Endothelial cell of umbilical vein (primary cell): ENCODE results near the gene SF3B1. TPM values are rescaled to one million over a fixed set of nuclear protein-coding genes. Genes with fewer than 3 reads are reported as not detected.

Experiments used
- BruUV-seq: library from RNA; stranded (reverse); fragments of 400-500 nt; replicated peaks from 2 replicates; lab custom pipeline; 2021; lab: Mats Ljungman, UMichigan
- CTCF ChIA-PET: fragments of 300-600, 350-600 bp; sonication (Branson Sonifier 250); formaldehyde crosslinking; loops from one replicate; lab custom pipeline; 2021; ENCODE audit warnings: antibody characterized with exemption, inconsistent platforms; lab: Charles Lee
- POLR2A ChIA-PET: fragments of 300-600, 350-600 bp; sonication (Branson Sonifier 250); formaldehyde crosslinking; loops from one replicate; lab custom pipeline; 2021; ENCODE audit warnings: antibody characterized with exemption, inconsistent platforms; lab: Charles Lee
- DNase-seq: peaks from one replicate; pipeline ENCODE4 v3.0.0-alpha.2; 2011; ENCODE audit warnings: low read depth, low spot score
- FAIRE-seq: peaks from 2 replicates; lab custom pipeline; 2011; peaks lifted over from hg19 to GRCh38; lab: Jason Lieb, UNC
- H2AFZ ChIP-seq: 2 replicates; pipeline ENCODE4 v1.6.0; 2012; ENCODE audit warnings: low read depth, low read length, control low read depth, inconsistent platforms
- H3K27ac ChIP-seq: 2 replicates; pipeline ENCODE4 v1.5.1; 2011; ENCODE audit warnings: low read depth, mild to moderate bottlenecking, control low read depth, low read length, moderate library complexity; ENCODE audit not compliant: insufficient read depth
- H3K27me3 ChIP-seq, 2 experiments: 2 replicates each; pipeline versions ENCODE4 v1.6.0 to v1.6.1; 2011; ENCODE audit warnings: low read length in 2 of 2, mixed read lengths in 1 of 2; ENCODE audit not compliant: control insufficient read depth in 2 of 2, insufficient read depth in 2 of 2
- H3K36me3 ChIP-seq, 2 experiments: 2 replicates in 1 of 2; 3 replicates in 1 of 2; pipeline ENCODE4 v1.5.1; 2011; ENCODE audit warnings: low read length in 2 of 2, mild to moderate bottlenecking in 1 of 2, moderate library complexity in 1 of 2; ENCODE audit not compliant: control insufficient read depth in 2 of 2, insufficient read depth in 2 of 2; ENCODE audit errors: extremely low read depth in 1 of 2
- H3K4me1 ChIP-seq: 3 replicates; pipeline ENCODE4 v1.5.1; 2011; ENCODE audit warnings: mild to moderate bottlenecking, low read length; ENCODE audit not compliant: control insufficient read depth, insufficient read depth; ENCODE audit errors: extremely low read depth
- H3K4me2 ChIP-seq: 2 replicates; pipeline ENCODE4 v1.6.1; 2011; ENCODE audit warnings: low read length, control low read depth, mixed read lengths; ENCODE audit not compliant: insufficient read depth
- H3K4me3 ChIP-seq, 3 experiments: fragments of 200-600 bp in 1 of 3; sonication (generic), shearing (Covaris generic) in 1 of 3; replicated peaks in 1 of 3; 2 replicates each; pipeline ENCODE4 v1.5.1; 2011 to 2016; ENCODE audit warnings: control low read depth in 3 of 3, low read length in 3 of 3, mild to moderate bottlenecking in 2 of 3, inconsistent platforms in 1 of 3, low read depth in 1 of 3, moderate library complexity in 1 of 3; ENCODE audit not compliant: insufficient read depth in 1 of 3
- H3K79me2 ChIP-seq: 2 replicates; pipeline ENCODE4 v1.6.0; 2012; ENCODE audit warnings: low read length, inconsistent platforms; ENCODE audit not compliant: control insufficient read depth, insufficient read depth
- H3K9ac ChIP-seq: replicated peaks from 2 replicates; pipeline ENCODE3; 2011; ENCODE audit warnings: low read length, control low read depth; ENCODE audit not compliant: insufficient read depth; ENCODE audit errors: extremely low read depth
- H3K9me1 ChIP-seq: replicated peaks from 3 replicates; pipeline ENCODE4 v1.6.0; 2011; ENCODE audit warnings: mild to moderate bottlenecking, low read length; ENCODE audit not compliant: control insufficient read depth, insufficient read depth; ENCODE audit errors: extremely low read depth
- H3K9me3 ChIP-seq: replicated peaks from 2 replicates; pipeline ENCODE4 v1.5.1; 2012; ENCODE audit warnings: low read length, inconsistent platforms; ENCODE audit not compliant: control insufficient read depth, insufficient read depth
- H4K20me1 ChIP-seq: replicated peaks from 2 replicates; pipeline ENCODE3; 2011; ENCODE audit warnings: mild to moderate bottlenecking, low read length; ENCODE audit not compliant: control insufficient read depth, insufficient read depth; ENCODE audit errors: extremely low read depth
- CTCF ChIP-seq, 2 donors: IDR thresholded peaks; 1 replicate in 1 of 2; 2 replicates in 1 of 2; pipeline ENCODE4 v1.5.1; 2011; ENCODE audit warnings: low read length in 2 of 2, mild to moderate bottlenecking in 2 of 2, moderate library complexity in 2 of 2, control low read depth in 1 of 2, inconsistent platforms in 1 of 2, low read depth in 1 of 2; ENCODE audit not compliant: insufficient read depth in 1 of 2; ENCODE audit errors: extremely low read depth in 1 of 2
- EZH2 ChIP-seq: IDR thresholded peaks from 2 replicates; pipeline ENCODE4 v1.6.1; 2012; ENCODE audit warnings: borderline replicate concordance, low read depth, mild to moderate bottlenecking, moderate library complexity, low read length, inconsistent platforms; ENCODE audit not compliant: severe bottlenecking
- FOS ChIP-seq: IDR thresholded peaks from 2 replicates; pipeline ENCODE4 v1.6.1; 2011; ENCODE audit warnings: mild to moderate bottlenecking, low read length, moderate library complexity, borderline replicate concordance; ENCODE audit not compliant: insufficient read depth
- GATA2 ChIP-seq: IDR thresholded peaks from 2 replicates; pipeline ENCODE4 v1.7.0; 2011; ENCODE audit warnings: low read depth, mild to moderate bottlenecking, moderate library complexity, mixed read lengths, low read length; ENCODE audit not compliant: insufficient read length, insufficient read depth
- JUN ChIP-seq: IDR thresholded peaks from 2 replicates; pipeline ENCODE4 v1.6.1; 2011; ENCODE audit warnings: borderline replicate concordance, low read depth; ENCODE audit not compliant: insufficient read length, insufficient read depth
- MAX ChIP-seq: IDR thresholded peaks from 2 replicates; pipeline ENCODE4 v1.6.1; 2011; ENCODE audit not compliant: insufficient read depth, insufficient read length
- MYC ChIP-seq: IDR thresholded peaks from one replicate; pipeline ENCODE4 v1.6.1; 2011; ENCODE audit warnings: mild to moderate bottlenecking, low read depth, low read length
- POLR2A ChIP-seq: IDR thresholded peaks from 2 replicates; pipeline ENCODE4 v1.6.1; 2012; ENCODE audit warnings: low read depth, mild to moderate bottlenecking, control low read depth, low read length
- POLR2AphosphoS5 ChIP-seq: IDR thresholded peaks from 2 replicates; pipeline ENCODE4 v1.6.1; 2012; ENCODE audit warnings: low read depth, mild to moderate bottlenecking, control low read depth, low read length, moderate library complexity; ENCODE audit not compliant: insufficient read depth
- dilution Hi-C: fragments of 300-500 bp; cut with MboI; formaldehyde crosslinking; loops from one replicate; pipeline ENCODE4 v1.15.0; 2019; ENCODE audit warnings: low sequenced_read_pairs; ENCODE audit not compliant: extremely low pct_ligation_motif_present
- intact Hi-C: fragments of 100-400 bp; cut with micrococcal nuclease; formaldehyde crosslinking; loops from one replicate; pipeline ENCODE4 v1.10.0; 2022
- polyA plus RNA-seq, 4 experiments: library from polyadenylated mRNA; depleted of rRNA in 3 of 4; stranded (reverse) in 3 of 4; unstranded in 1 of 4; fragments of >200 nt; gene quantifications; 2 replicates each; pipeline versions ENCODE4 v1.2.1 to v1.2.3, GENCODE V29; 2011 to 2012; ENCODE audit warnings: missing spikeins in 1 of 4
- total RNA-seq: library from RNA; stranded (reverse); gene quantifications from 2 replicates; pipeline ENCODE4 v1.2.3, GENCODE V29; 2021

SF3B1 gene
- total and polyA plus RNA-seq, 2 donors (not counting 3 experiments of a cell fraction or from before 2014, with no cell fraction given), result 234 to 321 TPM

GRCh38 chr2:197359859-197360258 is 75.0 kb downstream of the SF3B1 start:
- Histone ChIP-seq H3K36me3 (no peaks in the 10 kb centered on the region), H3K27me3 (no peaks in the 10 kb centered on the region), H2AFZ (no peak overlapping the region), H3K4me3 (no peak overlapping the region), H3K9me1 (no peaks in the 10 kb centered on the region), H3K79me2 (no peaks in the 10 kb centered on the region), H4K20me1 (no peaks in the 10 kb centered on the region), H3K4me2 (no peak overlapping the region), H3K9me3 (no peaks in the 10 kb centered on the region), H3K9ac (no peak overlapping the region), H3K27ac (no peak overlapping the region), H3K4me1 (no peaks in the 10 kb centered on the region)
- CTCF ChIA-PET, result no interaction called here
- dilution Hi-C loops (no loop called here), intact Hi-C loops (loop anchor here (5.0 kb wide), 1 partner anchor 248 kb away; no protein-coding TSS in a partner anchor)
- POLR2A ChIA-PET, result interaction anchor here (0.6 kb wide), 1 partner anchor 59 kb away, joined by 6 read pairs; no protein-coding TSS in a partner anchor
- no peak for TF ChIP-seq EZH2
- no peak for TF ChIP-seq CTCF (IDR thresholded peaks at IDR 0.05; ENCODE audit: extremely low read depth in 1 of 2, insufficient read depth in 1 of 2, low read depth in 1 of 2, low read length in 2 of 2)
- TF ChIP-seq FOS, result no peak
- TF ChIP-seq MAX, result no peak
- TF ChIP-seq JUN, result no peak
- no peak for TF ChIP-seq MYC
- TF ChIP-seq POLR2A, result no peak
- no peak for TF ChIP-seq GATA2
- no peak for TF ChIP-seq POLR2AphosphoS5
- no TSS peak for BruUV-seq
- FAIRE-seq (no peak), DNase-seq (no peak)
